Measurements from ENCODE around the gene IDH3G.
"Not testable (repeated sequence)": the region's sequence is repeated elsewhere in the genome, so short reads cannot be mapped to it uniquely, and the experiment has no call there.

The IDH3G gene

DNA sequence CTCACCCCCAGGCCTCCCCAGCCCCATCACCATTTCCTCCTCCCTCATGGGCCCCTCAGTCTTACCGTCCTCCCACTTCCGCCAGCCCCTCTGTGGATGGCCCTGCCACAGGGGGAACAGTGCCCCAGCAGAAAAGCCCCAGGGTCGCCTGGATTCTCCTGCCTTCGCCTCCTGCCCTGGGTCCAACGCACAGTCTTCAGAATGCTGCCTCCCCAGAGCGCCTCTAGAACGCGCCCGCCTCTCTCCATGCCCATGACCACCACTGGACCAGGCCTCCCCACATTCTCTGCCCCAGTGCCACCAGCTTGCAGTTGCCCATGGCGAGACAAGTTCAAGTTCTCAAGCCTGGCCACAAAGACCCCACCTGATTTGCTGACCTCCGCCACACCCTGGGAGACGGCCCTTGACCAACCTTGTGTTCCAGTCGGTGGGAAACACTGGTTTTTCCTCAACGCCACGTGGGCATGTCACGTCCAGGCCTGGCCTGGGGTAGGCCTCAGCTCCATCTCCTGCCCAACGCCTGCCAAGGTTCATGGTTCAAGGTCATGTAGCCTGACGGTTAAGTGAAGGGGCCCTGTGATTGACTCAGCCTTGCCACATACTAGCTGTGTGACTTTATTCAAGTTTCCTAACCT lies 30.8 kb downstream of the IDH3G start:
- DNase-seq (ENCODE audit: low read depth in 2 of 3, low spot score in 1 of 3): no peak

DNA sequence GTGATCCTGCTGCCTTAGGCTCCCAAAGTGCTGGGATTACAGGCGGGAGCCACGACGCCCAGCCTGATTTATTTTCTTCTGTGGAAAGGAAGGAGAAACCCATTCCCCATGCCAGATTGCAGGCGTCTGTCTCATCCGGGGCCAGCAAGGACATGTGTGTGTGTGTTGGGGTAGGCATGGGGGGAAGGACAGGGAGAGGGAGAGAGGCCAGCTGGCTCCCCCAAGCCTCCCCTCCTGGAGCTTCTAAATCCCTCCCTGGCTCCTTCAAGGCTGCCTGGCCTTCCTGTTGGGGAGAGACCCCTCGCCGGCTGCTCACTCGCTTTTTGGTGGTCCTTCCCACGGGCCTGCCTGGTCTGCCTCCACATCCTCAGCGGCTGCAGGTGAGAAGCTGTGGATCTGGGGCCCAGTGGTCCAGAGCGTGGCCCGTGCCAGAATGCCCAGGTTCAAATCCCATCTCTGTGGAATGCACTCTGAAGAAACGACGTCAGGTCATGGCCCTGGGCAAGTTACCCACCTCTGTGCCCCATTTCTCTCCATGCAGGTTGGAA lies 31.5 kb downstream of the IDH3G start:
- no peak for DNase-seq (ENCODE audit: low read depth in 2 of 3, low spot score in 1 of 3)

DNA sequence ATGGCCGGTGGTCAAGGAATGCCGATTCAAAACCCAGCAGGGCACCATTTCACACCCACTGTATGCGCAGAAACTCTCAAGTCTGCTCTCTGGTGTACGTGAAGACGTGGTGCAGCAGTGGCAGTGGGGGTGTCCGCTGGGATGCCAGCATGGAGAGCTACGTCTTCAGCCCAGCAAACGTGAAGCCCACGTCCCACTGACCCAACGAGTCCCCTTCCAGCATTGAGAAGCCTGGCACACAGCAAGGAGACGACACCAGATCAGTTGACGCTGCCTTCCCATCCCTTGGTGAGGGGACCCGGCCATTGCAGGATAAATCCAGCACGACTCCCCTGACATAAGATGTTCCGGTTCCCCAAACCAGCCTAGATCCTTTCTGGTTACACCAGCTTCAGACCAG lies 32.3 kb downstream of the IDH3G start:
- no peak for DNase-seq (ENCODE audit: low read depth in 2 of 3, low spot score in 1 of 3)

DNA sequence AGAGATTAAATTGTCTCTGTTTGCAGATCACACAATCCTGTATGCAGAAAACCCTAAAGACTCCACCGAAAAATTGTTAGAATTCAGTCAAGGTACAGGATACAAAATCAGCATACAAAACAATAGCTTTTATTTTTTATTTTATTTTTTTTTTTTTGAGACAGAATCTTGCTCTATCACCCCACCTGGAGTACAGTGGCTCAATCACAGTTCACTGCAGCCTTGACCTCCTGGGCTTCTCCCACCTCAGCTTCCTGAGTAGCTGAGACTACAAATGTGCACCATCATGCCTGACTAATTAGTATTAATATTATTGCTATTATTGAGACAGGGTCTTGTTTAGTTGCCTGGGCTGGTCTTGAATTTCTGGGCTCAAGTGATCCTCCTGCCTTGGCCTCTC lies 39.0 kb downstream of the IDH3G start:
- no peak for DNase-seq (ENCODE audit: low read depth in 2 of 3, low spot score in 1 of 3)

DNA sequence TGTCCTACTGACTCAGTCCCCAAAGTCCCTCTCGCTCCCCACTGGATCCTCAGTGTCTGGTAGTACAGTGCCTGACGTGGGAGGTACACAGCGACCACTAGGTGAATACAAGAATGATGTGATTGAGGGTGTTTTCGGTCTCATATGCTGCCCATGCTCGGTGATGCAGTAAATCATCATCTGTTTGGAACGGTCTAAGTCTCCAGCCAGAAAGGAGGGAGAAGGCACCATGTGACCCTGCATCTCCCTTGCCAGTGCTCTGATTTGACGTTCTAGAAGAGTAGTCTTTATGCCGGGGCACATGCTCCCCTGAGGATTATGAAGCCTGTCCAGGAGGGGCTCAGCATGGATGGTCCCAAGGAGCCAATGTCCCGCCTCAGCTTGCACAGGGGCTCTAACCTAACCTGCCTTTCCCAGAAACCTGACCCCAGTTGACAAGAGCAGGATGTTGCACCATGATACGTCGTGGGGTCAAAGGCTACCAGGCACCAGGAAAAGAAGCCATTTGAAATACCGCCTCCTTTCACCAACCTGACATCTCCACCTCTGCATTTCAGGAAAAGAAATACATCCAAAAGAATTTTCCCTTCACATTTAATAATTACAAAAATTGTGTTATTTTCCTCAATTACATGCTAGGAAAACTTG lies 43.9 kb downstream of the IDH3G start:
- DNase-seq (ENCODE audit: low read depth in 2 of 3, low spot score in 1 of 3): no peak

DNA sequence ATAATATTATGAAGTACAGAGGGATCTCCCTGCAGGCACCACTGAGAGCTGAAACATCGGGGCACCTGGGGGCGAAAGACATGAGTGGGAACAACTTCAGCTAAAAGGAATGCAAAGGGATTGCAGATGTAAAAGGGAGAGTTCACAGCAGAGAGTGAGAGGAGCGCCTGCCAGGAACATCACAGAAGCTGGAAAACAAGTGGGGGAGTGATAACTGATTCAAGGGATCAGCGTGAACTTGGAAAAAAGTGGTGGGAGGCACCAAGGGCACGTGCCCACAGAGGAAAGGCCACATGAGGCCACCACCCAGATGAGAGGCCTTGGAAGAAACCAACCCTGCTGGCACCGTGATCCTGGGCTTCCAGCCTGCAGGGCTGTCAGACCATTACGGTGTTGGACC lies 45.2 kb downstream of the IDH3G start:
- not testable (repeated sequence) for DNase-seq (ENCODE audit: low read depth in 2 of 3, low spot score in 1 of 3)

DNA sequence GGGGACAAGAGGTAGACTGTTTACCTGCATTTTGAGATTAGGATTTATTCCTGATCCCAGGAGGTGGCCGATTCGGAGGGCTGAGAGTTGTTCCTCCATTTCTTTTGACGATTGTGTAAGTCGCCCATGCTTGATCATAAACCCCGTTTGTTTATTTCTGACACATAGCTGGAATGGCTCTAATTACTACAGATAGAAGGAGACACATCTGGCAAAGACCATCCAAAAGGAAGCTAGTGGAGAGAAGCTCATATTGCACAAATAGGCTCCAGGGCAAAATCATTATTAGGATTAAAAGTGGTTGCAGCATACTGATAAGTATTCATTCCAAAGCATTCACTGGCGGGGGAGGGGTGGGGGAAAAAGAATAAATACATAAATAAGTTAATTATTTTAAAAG lies 47.2 kb downstream of the IDH3G start:
- DNase-seq (ENCODE audit: low read depth in 2 of 3, low spot score in 1 of 3): not testable (repeated sequence)

DNA sequence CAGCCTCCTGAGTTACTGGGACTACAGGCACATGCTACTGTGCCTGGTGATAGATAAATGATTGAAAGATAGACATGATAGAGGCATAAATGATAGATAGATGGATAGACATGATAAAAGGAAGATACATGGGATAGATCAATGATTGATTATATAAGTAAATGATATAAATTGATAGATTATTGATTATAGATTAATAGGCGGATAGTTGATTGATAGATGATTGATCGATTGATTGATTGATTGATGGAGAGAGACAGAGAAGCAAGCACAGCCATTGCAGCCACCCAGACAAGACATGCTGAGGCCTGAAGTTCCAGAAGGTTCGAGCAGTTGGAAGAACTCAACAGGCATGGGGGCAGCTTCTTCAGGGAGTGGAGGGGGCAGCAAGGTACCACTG lies 47.8 kb downstream of the IDH3G start:
- no peak for DNase-seq (ENCODE audit: low read depth in 2 of 3, low spot score in 1 of 3)

DNA sequence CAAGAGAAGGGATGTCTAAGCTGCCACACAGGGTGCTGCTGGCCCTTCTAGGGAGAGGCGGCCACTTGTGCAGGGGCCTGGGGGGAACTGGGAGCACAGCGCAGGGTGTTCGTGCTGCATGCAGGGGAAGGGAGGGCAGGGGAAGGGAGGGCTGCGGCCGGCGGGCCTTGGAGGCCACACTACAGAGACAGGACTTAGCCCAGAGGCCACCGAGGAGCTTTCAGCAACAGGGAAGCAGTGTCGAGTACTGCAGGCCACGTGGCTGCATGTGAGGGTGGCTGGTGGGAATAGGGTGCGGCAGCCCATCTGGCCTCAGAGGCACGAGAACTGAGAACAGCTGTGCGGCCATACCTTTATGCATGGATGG lies 49.1 kb downstream of the IDH3G start:
- DNase-seq (ENCODE audit: low read depth in 2 of 3, low spot score in 1 of 3): not testable (repeated sequence)

DNA sequence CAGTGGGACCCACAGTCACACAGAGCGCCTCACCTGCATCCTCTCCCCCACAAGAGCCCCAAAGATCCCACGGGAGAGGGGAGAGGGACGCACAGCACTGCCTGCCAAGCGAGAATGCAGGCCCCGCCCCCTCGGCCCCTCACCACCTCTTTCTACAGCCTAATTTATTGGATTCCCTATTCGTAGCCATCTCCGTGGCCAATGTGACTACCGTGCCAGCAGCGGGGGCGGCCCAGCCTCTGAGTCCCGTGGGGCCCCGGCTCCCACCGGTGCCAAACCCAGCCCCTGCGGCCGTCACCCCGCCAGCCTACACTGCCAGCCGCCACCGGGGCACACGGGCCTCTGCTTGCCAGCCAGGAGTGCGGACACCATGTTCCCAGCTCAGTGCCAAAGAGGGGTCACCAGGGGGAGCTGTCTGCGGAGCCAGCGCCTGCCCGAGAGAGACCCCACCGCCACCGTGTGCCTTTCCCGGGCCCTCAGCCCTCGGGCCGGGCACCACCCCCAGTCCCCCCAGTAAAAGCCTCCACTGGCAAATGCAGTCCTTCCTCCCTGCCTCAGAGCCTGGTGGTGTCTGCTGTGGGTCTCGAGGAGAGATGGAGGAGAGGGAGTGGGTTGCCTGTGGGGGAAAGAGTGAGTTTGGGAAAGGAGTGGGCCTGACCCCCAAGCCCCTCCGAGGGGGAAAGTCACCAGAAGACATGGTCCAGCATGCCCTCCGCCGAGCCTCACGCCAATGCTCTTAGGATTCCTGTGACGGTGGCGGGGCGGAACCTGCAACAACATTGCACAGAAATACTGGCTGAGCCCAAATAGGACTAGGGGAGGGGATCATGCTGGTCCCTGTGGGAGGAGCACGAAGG lies 49.7 kb downstream of the IDH3G start:
- no peak for DNase-seq (ENCODE audit: low read depth in 2 of 3, low spot score in 1 of 3)

DNA sequence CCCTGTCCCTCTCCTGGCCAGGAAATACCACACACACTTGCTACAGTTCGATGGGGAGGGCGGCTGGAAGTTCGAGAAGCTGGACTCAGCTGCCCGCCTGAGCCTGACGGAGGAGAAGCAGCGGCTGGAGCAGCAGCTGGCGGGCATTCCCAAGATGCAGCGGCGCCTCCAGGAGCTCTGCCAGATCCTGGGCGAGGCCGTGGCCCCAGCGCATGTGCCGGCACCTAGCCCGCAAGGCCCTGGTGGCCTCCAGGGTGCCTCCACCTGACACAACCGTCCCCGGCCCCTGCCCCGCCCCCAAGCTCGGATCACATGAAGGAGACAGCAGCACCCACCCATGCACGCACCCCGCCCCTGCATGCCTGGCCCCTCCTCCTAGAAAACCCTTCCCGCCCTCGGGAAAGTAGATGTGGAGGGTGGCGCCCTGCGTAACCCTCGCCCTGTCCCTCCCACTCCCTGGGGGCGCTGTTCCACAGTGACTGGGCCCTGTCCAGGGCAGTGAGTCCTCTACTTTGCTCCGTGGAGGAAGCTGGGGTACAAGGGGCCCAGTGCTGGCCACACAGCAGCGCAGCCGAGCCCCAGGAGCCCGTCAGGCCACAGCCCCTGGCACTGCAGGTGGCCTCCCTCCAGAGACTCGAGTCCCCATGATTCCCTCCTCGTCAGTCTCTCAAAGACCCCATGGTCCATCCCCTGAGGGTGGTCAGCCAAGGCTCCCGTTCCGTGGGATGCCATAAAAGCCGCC lies 50.5 kb downstream of the IDH3G start:
- not testable (repeated sequence) for DNase-seq (ENCODE audit: low read depth in 2 of 3, low spot score in 1 of 3)

DNA sequence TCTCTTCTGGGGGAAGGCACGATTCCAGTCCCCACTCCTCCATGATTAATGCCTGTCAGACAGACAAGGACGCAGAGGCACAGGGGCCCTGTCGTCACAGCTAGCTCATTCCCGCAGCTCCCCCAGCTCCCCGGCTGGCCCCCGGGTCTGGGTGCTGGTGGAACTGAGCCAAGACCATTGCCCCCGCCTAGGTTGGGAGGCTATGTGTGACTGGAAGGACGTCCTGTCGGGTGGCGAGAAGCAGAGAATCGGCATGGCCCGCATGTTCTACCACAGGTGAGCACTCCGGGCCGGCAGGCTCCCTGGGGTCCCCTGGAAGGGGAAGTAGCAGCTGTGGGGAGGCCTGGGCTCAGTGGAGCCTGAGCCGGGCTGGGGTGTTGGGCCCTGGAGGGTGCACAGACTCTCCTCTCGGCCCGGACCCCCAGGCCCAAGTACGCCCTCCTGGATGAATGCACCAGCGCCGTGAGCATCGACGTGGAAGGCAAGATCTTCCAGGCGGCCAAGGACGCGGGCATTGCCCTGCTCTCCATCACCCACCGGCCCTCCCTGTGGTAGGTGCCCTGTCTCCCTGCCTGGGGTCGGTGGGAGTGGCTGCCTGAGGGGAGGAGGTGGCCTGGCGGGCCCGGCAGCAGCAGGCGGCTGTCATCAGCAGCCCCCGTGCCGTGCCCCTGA lies 51.2 kb downstream of the IDH3G start:
- DNase-seq (ENCODE audit: low read depth in 2 of 3, low spot score in 1 of 3): not testable (repeated sequence)

DNA sequence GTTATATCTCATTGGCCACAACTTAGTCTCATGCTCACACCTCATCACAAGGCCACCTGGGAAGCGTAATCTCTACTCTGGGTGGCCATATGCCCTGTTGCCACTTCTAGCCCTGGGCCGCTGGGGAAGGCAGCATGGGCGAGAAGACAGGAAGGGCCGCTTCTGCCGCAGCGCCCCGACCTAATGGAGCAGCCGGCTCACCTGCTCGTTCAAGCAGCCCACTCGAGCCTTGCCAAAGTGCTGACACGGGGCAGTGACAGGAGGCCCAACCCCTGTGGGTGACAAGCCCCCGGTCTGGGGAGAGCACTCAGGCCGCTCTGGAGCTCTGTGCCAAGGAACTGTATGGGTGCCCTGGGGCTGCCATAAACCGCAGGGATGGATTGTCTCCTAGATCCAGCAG lies 52.1 kb downstream of the IDH3G start:
- DNase-seq (ENCODE audit: low read depth in 2 of 3, low spot score in 1 of 3): not testable (repeated sequence)

DNA sequence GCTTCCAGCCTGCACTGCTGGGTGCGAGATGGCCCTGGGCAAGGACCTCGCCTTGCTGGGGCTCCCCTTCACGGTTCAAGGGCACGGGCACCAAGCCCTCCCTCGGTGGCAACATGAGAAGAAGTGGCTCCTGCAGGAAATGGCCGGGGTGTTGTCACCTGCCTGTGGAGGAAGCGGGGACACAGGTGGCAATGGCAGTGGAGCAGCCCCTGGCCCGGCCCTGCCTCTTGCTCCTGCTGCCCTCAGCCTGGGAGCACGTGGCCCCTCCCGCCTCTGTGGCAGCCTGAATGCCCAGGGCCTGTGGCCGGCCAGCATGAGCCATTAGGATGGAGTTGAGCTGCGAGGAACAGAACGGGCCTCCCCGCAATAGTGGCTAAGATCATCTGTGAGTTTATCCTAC lies 52.7 kb downstream of the IDH3G start:
- no peak for DNase-seq (ENCODE audit: low read depth in 2 of 3, low spot score in 1 of 3)

DNA sequence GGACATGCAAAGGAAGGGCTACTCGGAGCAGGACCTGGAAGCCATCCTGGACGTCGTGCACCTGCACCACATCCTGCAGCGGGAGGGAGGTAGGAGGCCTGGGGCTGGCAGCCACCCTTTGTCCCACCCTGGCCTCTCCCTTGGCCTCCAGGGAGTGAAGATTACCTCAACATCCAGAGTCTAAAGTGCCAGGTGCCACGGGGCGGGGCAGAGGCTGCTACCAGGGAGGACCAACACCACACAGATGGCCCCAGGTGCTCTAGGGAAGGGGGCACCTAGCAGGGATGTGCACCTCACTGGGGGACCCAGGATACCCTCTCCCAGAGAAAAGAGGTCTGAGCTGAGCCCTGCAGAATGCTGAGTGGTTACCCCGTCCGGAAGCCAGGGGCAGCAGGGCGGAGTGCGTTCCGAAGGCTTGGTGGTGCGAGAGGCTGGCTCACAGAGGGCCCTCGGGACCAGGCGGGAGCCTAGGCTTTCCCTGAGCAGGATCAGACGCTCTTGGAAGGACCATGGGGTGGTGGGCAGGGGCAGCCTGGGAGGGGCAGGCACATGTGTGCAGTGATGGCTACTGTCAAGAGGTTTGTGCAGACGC lies 53.4 kb downstream of the IDH3G start:
- DNase-seq (ENCODE audit: low read depth in 2 of 3, low spot score in 1 of 3): no peak

DNA sequence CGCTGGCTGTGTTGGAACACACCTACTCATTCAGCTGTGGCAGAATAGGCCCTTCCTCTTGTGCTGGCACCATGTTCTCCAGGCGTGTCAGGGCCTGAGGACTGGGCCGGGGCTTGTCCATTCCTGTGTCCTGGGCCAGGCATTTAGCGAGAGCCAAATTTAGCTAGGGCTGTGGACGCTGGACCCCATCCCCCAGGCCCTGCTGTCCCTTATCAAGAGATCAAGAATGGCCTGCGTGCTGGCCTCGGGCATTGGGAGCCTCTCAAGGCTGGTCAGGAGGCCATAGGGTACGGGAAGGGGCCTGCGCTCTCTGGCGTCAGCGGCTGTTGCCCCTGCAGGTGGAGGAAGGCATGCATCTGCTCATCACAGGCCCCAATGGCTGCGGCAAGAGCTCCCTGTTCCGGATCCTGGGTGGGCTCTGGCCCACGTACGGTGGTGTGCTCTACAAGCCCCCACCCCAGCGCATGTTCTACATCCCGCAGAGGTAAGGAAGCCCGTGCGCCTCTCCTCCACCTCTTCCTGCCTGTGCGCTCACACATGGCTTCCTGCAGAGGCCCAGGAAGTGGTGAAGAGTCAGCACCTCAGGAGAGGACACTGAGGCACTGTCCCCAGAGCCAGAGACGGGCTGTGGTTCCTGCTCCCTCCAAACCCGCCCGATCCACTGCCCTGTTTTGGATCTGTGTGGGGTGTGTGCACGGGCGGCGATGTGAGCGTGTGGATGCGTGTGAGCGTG lies 54.3 kb downstream of the IDH3G start:
- no peak for DNase-seq (ENCODE audit: low read depth in 2 of 3, low spot score in 1 of 3)

DNA sequence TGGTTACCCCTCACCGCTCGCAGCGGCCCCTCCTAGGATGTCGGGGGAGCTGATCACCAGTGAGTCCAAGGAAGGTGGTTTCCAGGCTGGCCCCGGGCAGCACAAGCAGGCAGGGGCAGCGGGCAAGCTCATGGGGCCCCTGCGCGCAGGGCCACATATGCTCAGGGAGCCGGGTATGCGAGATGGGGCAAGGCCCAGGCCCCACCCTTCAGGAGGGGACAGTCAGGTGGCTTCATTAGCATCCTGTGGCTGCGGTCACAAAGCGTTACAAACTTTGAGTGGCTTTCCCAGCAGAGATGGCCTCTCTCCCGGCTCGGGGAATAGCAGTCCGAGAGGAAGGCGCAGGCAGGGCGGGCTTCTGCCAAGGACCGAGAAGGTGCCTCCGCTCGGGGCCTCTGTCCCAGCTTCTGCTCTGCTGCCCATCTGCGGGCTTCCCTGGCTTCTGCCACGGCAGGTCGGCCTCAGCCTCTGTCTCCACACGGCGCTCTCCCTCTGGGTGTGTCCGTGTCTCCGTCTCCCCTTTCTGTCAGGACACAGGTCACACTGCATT lies 56.0 kb downstream of the IDH3G start:
- DNase-seq (ENCODE audit: low read depth in 2 of 3, low spot score in 1 of 3): no peak

DNA sequence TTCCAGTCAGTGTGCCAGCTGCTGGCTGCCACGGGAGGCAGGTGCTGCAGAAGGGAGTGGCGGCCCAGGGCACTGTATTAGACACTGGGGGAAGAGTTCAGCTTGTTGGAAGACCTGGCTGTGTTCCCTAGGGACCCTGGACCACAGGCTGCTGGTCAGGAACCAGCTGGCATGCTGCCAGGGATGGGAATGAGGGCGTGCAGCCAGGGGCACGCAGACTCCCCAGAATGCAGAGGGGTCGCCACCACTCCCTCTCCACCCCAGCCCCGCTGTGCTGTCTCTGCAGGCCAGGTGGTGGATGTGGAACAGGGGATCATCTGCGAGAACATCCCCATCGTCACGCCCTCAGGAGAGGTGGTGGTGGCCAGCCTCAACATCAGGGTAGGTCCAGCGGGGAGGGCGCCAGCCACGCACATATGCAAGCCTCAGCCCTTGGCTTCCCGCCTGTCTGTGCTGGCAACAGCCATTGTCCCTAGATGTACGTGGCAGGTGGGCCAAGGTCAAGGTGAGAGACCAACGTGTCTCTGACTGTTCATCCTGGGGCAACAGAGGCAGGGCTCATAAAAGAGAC lies 57.2 kb downstream of the IDH3G start:
- DNase-seq (ENCODE audit: low read depth in 2 of 3, low spot score in 1 of 3): no peak

Data from stimulated activated CD4-positive, alpha-beta T cell treated with anti-CD3 and anti-CD28 coated beads, Interleukin-12 subunit alpha, Interleukin-12 subunit beta, amount 100 ng/mL, for 48 hours (primary cell).